ENCODE data around the gene CCDC177.

Gene CCDC177

DNA sequence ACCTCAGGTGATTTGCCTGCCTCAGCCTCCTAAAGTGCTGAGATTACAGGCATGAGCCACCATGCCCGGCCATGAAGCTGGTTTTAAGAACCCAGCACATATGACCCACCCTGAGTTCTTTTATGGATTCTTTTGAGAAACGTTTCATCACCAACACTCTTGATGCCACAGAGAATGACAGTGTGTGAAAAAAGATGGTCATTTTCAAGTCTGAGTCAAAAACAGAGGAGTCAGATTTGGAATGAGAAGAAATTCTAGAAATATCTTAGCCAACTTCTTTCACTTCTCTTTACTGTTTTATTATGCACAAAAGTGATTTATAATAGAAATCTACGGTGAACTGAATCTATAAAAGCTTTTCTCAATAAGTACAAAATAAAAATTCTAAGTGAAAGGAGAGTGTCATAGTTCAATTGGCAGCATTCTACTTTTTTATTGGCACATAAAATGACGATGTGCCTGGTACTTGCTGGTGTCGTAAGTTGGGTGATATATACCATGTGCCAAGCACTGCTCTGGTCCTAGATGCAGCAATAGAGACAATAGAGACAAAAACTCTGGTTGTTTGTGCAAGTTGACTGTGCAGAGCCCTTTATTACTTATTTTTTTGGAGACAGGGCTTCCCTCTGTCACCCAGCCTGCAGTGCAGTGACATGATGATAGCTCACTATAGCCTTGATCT is 33.9 kb downstream of the CCDC177 start:
- in situ Hi-C loops (cut with MboI; ENCODE audit: low pct_unique_long_range_greater_than_20kb, low sequenced_read_pairs): no loop called here
- no peak for DNase-seq

DNA sequence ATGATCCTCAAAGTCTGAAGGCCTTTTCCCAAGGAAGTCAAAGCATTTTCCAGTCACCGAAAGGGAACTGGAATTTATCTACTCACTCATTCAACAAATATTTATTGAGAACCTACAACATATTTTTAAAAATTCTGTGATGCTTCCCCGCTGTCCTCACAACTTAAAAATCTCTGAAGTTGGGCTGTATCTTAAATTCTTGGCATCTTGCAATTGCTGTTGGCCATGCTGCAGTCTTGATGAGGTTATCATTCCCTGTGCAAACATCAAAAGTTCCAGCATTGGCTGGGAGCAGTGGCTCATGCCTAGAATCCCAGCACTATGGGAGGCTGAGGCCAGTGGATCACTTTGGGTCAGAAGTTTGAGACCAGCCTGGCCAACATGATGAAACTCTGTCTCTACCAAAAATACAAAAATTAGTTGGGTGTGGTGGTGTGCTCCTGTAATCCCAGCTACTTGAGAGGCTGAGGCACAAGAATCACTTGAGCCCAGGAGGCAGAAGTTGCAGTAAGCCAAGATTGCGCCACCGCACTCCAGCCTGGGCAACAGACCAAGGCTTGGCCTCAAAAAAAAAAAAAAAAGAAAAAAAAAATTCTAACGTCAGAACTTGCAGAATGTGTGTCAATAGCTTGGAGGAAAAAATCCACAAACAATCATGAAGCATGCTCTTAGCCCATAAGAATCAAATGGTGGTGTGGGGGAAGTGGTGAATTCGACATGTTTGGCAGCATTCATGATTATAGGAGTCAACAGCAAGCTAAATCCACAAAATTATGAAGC is 34.9 kb downstream of the CCDC177 start:
- in situ Hi-C loops (cut with MboI; ENCODE audit: low pct_unique_long_range_greater_than_20kb, low sequenced_read_pairs): no loop called here
- DNase-seq: no peak

DNA sequence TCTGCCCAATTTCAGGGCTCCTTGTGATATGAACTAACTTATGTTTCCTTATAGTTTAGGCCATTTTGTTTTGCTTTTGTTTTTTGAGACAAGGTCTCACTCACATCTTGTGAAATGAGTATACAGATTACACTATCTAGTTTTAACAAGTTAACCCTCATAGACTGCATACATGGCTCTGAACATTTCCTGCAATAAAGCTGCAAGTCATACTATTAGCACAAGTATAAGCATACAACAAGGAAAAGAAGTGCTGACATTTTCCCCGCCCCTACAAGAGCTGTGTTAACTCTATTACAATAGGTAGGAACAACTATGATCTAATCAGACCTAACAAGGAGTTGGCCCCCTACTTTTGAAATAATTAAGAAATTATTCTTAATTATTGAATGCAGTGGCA is 35.9 kb downstream of the CCDC177 start:
- in situ Hi-C loops (cut with MboI; ENCODE audit: low pct_unique_long_range_greater_than_20kb, low sequenced_read_pairs): no loop called here
- DNase-seq: no peak

DNA sequence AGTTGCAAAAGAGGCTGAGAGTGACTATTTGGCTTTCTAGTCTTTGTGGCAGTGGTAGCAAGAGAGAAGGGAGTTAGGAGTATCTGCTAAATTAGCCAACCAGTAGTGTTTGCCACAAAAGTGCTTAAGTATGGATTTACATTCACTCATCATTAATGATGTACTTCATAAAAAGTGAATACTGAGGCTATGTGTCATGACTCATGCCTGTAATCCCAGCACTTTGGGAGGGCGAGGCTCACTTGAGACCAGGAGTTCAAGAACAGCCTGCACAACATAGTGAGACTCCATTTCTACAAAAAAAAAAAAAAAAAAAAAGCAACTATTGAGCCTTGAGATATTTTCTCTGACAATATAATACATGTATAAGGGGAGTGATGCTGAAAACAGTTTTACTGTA is 36.8 kb downstream of the CCDC177 start:
- in situ Hi-C loops (cut with MboI; ENCODE audit: low pct_unique_long_range_greater_than_20kb, low sequenced_read_pairs): no loop called here
- DNase-seq: no peak

- in situ Hi-C loops (cut with MboI; ENCODE audit: low pct_unique_long_range_greater_than_20kb, low sequenced_read_pairs): no loop called here
- no peak for DNase-seq
Observed at GRCh38 chr14:69536971-69537370, 37.7 kb downstream of the CCDC177 start.

- in situ Hi-C loops (cut with MboI; ENCODE audit: low pct_unique_long_range_greater_than_20kb, low sequenced_read_pairs): no loop called here
- DNase-seq: no peak
Observed at GRCh38 chr14:69535230-69535848, 39.3 kb downstream of the CCDC177 start.

GRCh38 chr14:69532561-69533340 is 41.9 kb downstream of the CCDC177 start:
- no peak for DNase-seq
- in situ Hi-C loops (cut with MboI; ENCODE audit: low pct_unique_long_range_greater_than_20kb, low sequenced_read_pairs): no loop called here

DNA sequence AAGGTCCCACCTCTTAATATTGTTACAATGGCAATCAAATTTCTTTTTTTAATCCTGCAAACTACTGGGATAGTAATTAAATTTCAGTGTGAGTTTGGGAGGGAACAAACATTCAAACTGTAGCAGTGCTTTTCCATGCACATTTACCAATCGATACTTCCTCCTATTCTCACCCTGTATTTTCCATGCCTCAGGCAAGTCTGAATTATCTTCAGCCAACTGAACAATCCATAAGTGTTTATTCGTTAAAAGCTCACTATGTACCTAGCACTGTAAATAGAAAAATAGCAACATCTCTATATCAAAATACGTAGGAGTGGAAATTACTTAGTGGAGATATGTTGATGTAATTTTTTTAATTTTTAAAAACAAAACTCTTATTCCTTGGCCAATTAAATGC is 43.5 kb downstream of the CCDC177 start:
- no peak for DNase-seq
- in situ Hi-C loops (cut with MboI; ENCODE audit: low pct_unique_long_range_greater_than_20kb, low sequenced_read_pairs): no loop called here

- no peak for DNase-seq
- in situ Hi-C loops (cut with MboI; ENCODE audit: low pct_unique_long_range_greater_than_20kb, low sequenced_read_pairs): no loop called here
Observed at GRCh38 chr14:69530095-69530494, 44.6 kb downstream of the CCDC177 start.

DNA sequence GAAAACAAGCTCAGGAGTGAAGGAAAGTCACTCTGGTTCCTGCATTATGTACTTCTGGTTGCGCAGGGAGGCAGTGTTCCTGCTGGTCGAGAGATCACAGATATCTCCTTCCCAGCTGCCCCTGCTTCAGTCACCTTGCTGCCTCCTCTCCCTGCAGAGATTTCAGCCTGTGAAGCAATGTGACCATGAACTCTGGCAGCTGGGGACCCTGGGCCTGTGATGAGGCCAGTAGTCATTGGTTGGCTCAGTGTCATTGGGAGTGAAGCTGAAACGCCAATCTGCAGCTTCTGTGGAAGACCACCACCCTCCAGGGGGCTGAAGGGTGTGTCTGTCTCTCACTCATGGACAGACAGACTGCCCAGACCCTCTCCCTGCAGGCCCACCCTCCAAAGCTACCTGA is 45.1 kb downstream of the CCDC177 start:
- in situ Hi-C loops (cut with MboI; ENCODE audit: low pct_unique_long_range_greater_than_20kb, low sequenced_read_pairs): no loop called here
- no peak for DNase-seq

- in situ Hi-C loops (cut with MboI; ENCODE audit: low pct_unique_long_range_greater_than_20kb, low sequenced_read_pairs): no loop called here
- DNase-seq: no peak
Observed at GRCh38 chr14:69528930-69529329, 45.7 kb downstream of the CCDC177 start.

DNA sequence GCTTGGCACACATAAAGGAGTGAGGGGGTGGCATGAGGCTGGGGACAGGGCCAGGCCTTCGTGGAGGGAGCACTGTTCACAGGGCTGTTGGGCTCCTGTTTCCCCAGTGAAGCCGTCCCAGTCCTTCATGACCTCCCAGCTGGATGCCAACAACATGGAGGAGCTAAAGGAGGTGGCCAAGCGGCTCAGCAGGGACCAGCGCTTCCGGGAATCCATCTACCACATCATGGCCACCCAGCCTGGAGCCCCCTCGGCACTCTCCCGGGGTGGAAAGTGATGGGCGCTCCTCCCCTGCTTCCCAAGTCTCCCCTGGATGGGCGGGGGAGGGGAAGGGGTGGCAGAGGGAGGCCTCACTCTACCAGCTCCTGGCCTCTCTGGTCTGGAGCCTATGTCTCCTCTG is 46.5 kb downstream of the CCDC177 start:
- DNase-seq: no peak
- in situ Hi-C loops (cut with MboI; ENCODE audit: low pct_unique_long_range_greater_than_20kb, low sequenced_read_pairs): no loop called here

DNA sequence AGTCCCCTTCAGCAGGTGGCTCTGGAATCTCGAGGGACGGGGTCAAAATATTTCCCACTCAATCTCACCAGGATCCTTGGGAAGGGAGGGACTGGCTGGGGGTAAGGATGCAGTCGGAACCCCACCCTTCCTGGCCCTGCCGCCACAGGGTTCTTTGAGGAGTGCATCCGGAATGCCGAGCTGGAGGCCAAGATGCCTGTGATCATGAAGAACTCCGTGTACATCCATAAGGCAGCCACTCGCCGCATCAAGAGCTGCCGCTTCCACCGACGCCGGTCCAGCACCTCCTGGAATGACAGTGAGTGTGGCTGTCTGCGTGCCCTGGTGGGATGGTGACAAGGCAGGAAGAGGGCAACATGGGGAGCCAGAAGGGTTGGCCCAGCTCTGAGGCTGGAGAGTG is 47.0 kb downstream of the CCDC177 start:
- no peak for DNase-seq
- in situ Hi-C loops (cut with MboI; ENCODE audit: low pct_unique_long_range_greater_than_20kb, low sequenced_read_pairs): no loop called here

GRCh38 chr14:69525896-69526295 is 48.8 kb downstream of the CCDC177 start:
- no peak for DNase-seq
- in situ Hi-C loops (cut with MboI; ENCODE audit: low pct_unique_long_range_greater_than_20kb, low sequenced_read_pairs): no loop called here

GRCh38 chr14:69522026-69522425 is 52.6 kb downstream of the CCDC177 start:
- DNase-seq: no peak
- in situ Hi-C loops (cut with MboI; ENCODE audit: low pct_unique_long_range_greater_than_20kb, low sequenced_read_pairs): no loop called here
